ENCODE data around the gene EEF1AKMT4. TPM values are rescaled to one million over a fixed set of nuclear protein-coding genes. Genes with fewer than 3 reads are reported as not detected.

EEF1AKMT4 gene
- total RNA-seq, 1 experiment from 2014 or later, result 8.1 TPM

- no peak overlapping the region for H2BK120ac ChIP-seq (ENCODE audit: low read depth, low read length, poor library complexity, severe bottlenecking)
- H3K36me3 Mint-ChIP-seq (ENCODE audit: insufficient read depth in 1 of 3, low read depth in 3 of 3), result peaks cover 6 to 22% (median 20%) of the 10 kb centered on the region in 3 experiments; a peak in 6 of 7 replicates
- H3K23me2 ChIP-seq (ENCODE audit: insufficient read length, low read depth, low read length, poor library complexity, severe bottlenecking), result no peaks in the 10 kb centered on the region
- H2AK5ac ChIP-seq (ENCODE audit: insufficient read length, low read length), result no peak overlapping the region
- no peak overlapping the region for H3T11ph ChIP-seq (ENCODE audit: low read length)
- H3K56ac ChIP-seq (ENCODE audit: insufficient read length, low read depth, low read length), result no peak overlapping the region
- no peak for DNase-seq
- TF ChIP-seq CTCF (conservative IDR thresholded peaks at IDR 0.05), result no peak
- no peaks in the 10 kb centered on the region for H4K20me1 ChIP-seq (ENCODE audit: control insufficient read depth, insufficient read depth, insufficient read length)
- H4K8ac ChIP-seq (replicated peaks; ENCODE audit: insufficient read length, low read depth, low read length), result no peak overlapping the region
- no peaks in the 10 kb centered on the region for H3K9me3 ChIP-seq (ENCODE audit: control insufficient read depth, low read depth, low read length)
- H3K4ac ChIP-seq (ENCODE audit: low read depth, low read length), result no peak overlapping the region
- no peaks in the 10 kb centered on the region for H3K9me3 Mint-ChIP-seq
- no peak overlapping the region for H2BK5ac ChIP-seq (ENCODE audit: insufficient read length, low read length)
- H2BK15ac ChIP-seq (ENCODE audit: low read depth, low read length), result no peak overlapping the region
- no peak overlapping the region for H3K27ac Mint-ChIP-seq
- H2BK20ac ChIP-seq (ENCODE audit: low read depth, low read length, poor library complexity, severe bottlenecking), result no peak overlapping the region
- H3K4me3 Mint-ChIP-seq, result no peak overlapping the region
- no peak overlapping the region for H4K5ac ChIP-seq (ENCODE audit: insufficient read length, low read depth, low read length)
- H4K91ac ChIP-seq (ENCODE audit: insufficient read length, low read depth, low read length), result no peak overlapping the region
- no CpG with 5 or more reads among the region's 8 CpGs for WGBS (ENCODE audit: extremely low coverage, insufficient read length, low lambda C conversion rate)
- H2BK12ac ChIP-seq (ENCODE audit: insufficient read length, low read depth, low read length), result no peak overlapping the region
- H3K4me2 ChIP-seq (ENCODE audit: insufficient read depth, insufficient read length, low read length), result no peak overlapping the region
- H3K4me1 ChIP-seq (ENCODE audit: insufficient read depth, low read length), result no peaks in the 10 kb centered on the region
- no peak overlapping the region for H3K18ac ChIP-seq (ENCODE audit: insufficient read length, low read depth, low read length)
- no peaks in the 10 kb centered on the region for H3K79me1 ChIP-seq (ENCODE audit: insufficient read depth, low read depth, low read length, poor library complexity, severe bottlenecking)
- H2AFZ ChIP-seq (ENCODE audit: low read length), result no peak overlapping the region
- no peaks in the 10 kb centered on the region for H3K79me2 ChIP-seq (ENCODE audit: insufficient read depth, low read length)
- no peaks in the 10 kb centered on the region for H3K27me3 ChIP-seq (ENCODE audit: insufficient read depth, low read length)
- H3K23ac ChIP-seq (ENCODE audit: insufficient read length, low read depth, low read length), result no peak overlapping the region
- no peak overlapping the region; the same call in 1 of the 2 replicates for H3K14ac ChIP-seq (ENCODE audit: insufficient read depth, low read length)
- H3K9ac ChIP-seq (ENCODE audit: extremely low read depth, insufficient read length, low read length), result no peak overlapping the region
- H3K27ac ChIP-seq (ENCODE audit: insufficient read length, low read depth, low read length), result no peak overlapping the region
- H3K4me1 Mint-ChIP-seq, result 0 out of 4 replicates have a peak, but pooled peaks cover 0 to 4% of the 10 kb centered on the region in 2 experiments
- peaks cover 1% of the 10 kb centered on the region for H3K27me3 Mint-ChIP-seq (ENCODE audit: low read depth)
Measured at GRCh38 chr3:184239221-184239620, 10.3 kb upstream of the EEF1AKMT4 start.
